ENCODE data around the gene PAX1. TPM values are rescaled to one million over a fixed set of nuclear protein-coding genes. Genes with fewer than 3 reads are reported as not detected.

The PAX1 gene
- total RNA-seq, 2 experiments from 2014 or later = not detected

GRCh38 chr20:21707999-21708737 is 2.7 kb downstream of the PAX1 start:
- Histone ChIP-seq H3K36me3 (ENCODE audit: insufficient read depth, low read length) (no peaks in the 10 kb centered on the region), H3K4me1 (ENCODE audit: insufficient read depth, low read length, poor library complexity, severe bottlenecking) (no peaks in the 10 kb centered on the region), H3K4me3 (ENCODE audit: low read depth, low read length, poor library complexity, severe bottlenecking) (no peak overlapping the region), H2AFZ (ENCODE audit: low read length) (no peak overlapping the region), H3K4me2 (ENCODE audit: low read length) (no peak overlapping the region), H4K20me1 (ENCODE audit: insufficient read depth, low read length) (no peaks in the 10 kb centered on the region), H3K79me2 (ENCODE audit: insufficient read depth, low read depth, low read length) (no peaks in the 10 kb centered on the region), H3K9me2 (ENCODE audit: insufficient read depth, low read length) (no peaks in the 10 kb centered on the region), H3K27ac (ENCODE audit: low read depth, low read length, poor library complexity, severe bottlenecking) (no peak overlapping the region), H3K9me3 (ENCODE audit: low read length) (no peaks in the 10 kb centered on the region)
- ChIA-PET POLR2A (no interaction called here), CTCF (ENCODE audit: unreplicated experiment) (no interaction called here)
- no TSS peak for BruUV-seq (replicated peaks)
- TF ChIP-seq EZH2phosphoT487 (IDR thresholded peaks at IDR 0.05; ENCODE audit: borderline replicate concordance, low read depth, low read length) (no peak), CTCF (conservative IDR thresholded peaks at IDR 0.05; ENCODE audit: low read length) (no peak)
- DNase-seq (ENCODE audit: low spot score) = no peak
- intact Hi-C loops (cut with micrococcal nuclease; ENCODE audit: unreplicated experiment) = no loop called here

GRCh38 chr20:21708738-21709534 is 3.5 kb downstream of the PAX1 start:
- ChIA-PET CTCF (ENCODE audit: unreplicated experiment) (no interaction called here), POLR2A (no interaction called here)
- Histone ChIP-seq H3K79me2 (ENCODE audit: insufficient read depth, low read depth, low read length) (no peaks in the 10 kb centered on the region), H3K4me2 (ENCODE audit: low read length) (no peak overlapping the region), H3K36me3 (ENCODE audit: insufficient read depth, low read length) (no peaks in the 10 kb centered on the region), H3K9me3 (ENCODE audit: low read length) (no peaks in the 10 kb centered on the region), H3K9me2 (ENCODE audit: insufficient read depth, low read length) (no peaks in the 10 kb centered on the region), H3K4me1 (ENCODE audit: insufficient read depth, low read length, poor library complexity, severe bottlenecking) (no peaks in the 10 kb centered on the region), H4K20me1 (ENCODE audit: insufficient read depth, low read length) (no peaks in the 10 kb centered on the region), H2AFZ (ENCODE audit: low read length) (no peak overlapping the region), H3K27ac (ENCODE audit: low read depth, low read length, poor library complexity, severe bottlenecking) (no peak overlapping the region), H3K4me3 (ENCODE audit: low read depth, low read length, poor library complexity, severe bottlenecking) (no peak overlapping the region)
- no peak for TF ChIP-seq CTCF (conservative IDR thresholded peaks at IDR 0.05; ENCODE audit: low read length)
- TF ChIP-seq EZH2phosphoT487 (IDR thresholded peaks at IDR 0.05; ENCODE audit: borderline replicate concordance, low read depth, low read length) = no peak
- BruUV-seq (replicated peaks) = no TSS peak
- intact Hi-C loops (cut with micrococcal nuclease; ENCODE audit: unreplicated experiment) = no loop called here
- no peak for DNase-seq (ENCODE audit: low spot score)

- Histone ChIP-seq H3K4me3 (ENCODE audit: low read depth, low read length, poor library complexity, severe bottlenecking) (no peak overlapping the region), H4K20me1 (ENCODE audit: insufficient read depth, low read length) (no peaks in the 10 kb centered on the region), H3K27ac (ENCODE audit: low read depth, low read length, poor library complexity, severe bottlenecking) (no peak overlapping the region), H2AFZ (ENCODE audit: low read length) (no peak overlapping the region), H3K4me2 (ENCODE audit: low read length) (no peak overlapping the region), H3K9me2 (ENCODE audit: insufficient read depth, low read length) (no peaks in the 10 kb centered on the region), H3K4me1 (ENCODE audit: insufficient read depth, low read length, poor library complexity, severe bottlenecking) (no peaks in the 10 kb centered on the region), H3K79me2 (ENCODE audit: insufficient read depth, low read depth, low read length) (no peaks in the 10 kb centered on the region), H3K9me3 (ENCODE audit: low read length) (no peaks in the 10 kb centered on the region), H3K36me3 (ENCODE audit: insufficient read depth, low read length) (no peaks in the 10 kb centered on the region)
- BruUV-seq (replicated peaks) = no TSS peak
- TF ChIP-seq CTCF (conservative IDR thresholded peaks at IDR 0.05; ENCODE audit: low read length) = no peak
- TF ChIP-seq EZH2phosphoT487 (IDR thresholded peaks at IDR 0.05; ENCODE audit: borderline replicate concordance, low read depth, low read length) = no peak
- POLR2A ChIA-PET = no interaction called here
- DNase-seq (ENCODE audit: low spot score) = no peak
- intact Hi-C loops (cut with micrococcal nuclease; ENCODE audit: unreplicated experiment) = no loop called here
- CTCF ChIA-PET (ENCODE audit: unreplicated experiment) = no interaction called here
Observed at GRCh38 chr20:21709535-21709904, 4.1 kb downstream of the PAX1 start.

Measured in OCI-LY7 (cell line).